HG03558 (cell line): ENCODE data around the gene NAPSA.

Experiments
- ATAC-seq: cut with Tn5 transposase; IDR thresholded peaks from one replicate; pipeline ENCODE4 v1.9.1; 2021; ENCODE audit warnings: moderate number of reproducible peaks; ENCODE audit not compliant: unreplicated experiment; ENCODE audit errors: extremely low read depth

The NAPSA gene

DNA sequence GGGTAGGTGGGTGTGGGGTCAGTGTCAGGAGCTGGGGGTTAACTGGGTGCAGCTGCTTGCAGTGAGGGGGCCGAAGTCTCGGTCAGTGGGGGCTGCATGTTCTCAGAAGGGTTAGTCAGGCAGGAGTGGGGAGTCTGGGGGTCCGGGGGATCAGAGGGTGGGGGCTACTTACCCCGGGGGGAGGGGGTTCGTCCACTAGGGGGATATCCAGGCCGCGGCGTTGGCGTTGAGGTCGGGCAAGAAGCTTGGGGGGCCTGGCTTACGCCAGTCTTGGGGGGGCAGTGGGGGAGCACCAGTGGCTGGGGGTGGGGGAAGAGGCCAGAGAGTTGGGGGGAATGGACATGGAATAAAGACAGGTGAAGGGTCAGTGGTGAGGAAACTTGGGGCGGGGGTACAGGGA is 45.4 kb downstream of the NAPSA start:
- ATAC-seq = no peak

DNA sequence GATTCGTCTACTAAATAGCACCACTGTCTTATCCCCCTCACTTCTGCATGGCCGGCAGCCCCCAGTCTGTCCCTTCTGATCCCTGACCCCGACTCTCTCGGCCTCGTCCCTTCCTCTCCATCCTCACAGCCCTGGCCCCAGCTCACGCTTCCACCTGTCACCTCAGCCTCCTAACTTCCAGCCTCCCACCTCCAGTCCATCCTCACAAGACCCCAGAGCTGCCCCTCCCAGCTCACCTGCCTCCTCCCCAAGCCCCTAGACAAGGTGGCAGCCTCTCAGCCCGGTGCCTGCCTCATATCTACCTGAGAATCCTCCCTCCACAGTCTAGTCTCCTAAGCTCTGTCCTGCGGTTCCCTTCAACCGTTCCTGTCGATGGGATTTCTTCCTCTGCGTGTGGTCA is 46.3 kb downstream of the NAPSA start:
- no peak for ATAC-seq

DNA sequence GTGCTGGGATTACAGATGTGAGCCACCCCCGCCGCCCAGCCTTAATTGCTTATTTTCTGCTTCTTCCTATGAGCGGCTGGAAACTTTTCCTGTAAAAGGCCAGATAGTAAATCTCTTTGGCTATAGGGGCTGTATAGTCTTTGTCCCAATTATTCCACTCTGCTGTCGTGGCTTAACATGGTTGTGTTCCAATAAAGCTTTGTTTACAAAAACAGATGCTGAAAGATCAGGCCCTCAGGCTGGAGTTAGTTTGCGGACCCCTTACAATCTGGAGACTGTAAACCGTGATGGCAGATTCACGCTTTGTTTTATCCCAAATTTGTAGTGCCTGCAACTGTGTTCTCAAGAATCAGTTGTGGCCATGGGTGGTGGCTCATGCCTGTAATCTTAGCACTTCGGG is 47.0 kb downstream of the NAPSA start:
- no peak for ATAC-seq

DNA sequence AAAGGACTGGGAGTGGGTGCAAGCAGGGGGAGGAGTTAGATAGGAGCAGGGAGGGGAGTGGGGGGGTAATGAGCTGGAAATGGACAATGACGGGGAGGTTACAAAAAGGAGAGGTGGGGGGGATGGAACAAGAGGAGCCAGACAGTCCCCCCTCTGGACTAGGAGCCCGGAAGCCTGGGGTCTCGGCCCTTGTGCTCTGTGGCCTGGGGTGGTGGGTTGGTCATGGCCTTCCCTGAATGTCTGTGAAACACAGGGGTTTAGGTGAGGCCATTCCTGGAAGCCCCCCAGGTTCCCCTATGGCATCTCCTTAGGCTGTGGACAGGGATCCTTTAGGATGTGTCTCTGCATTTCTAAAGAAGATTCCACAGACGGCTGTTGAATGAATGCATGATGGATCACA is 48.3 kb downstream of the NAPSA start:
- no peak for ATAC-seq

DNA sequence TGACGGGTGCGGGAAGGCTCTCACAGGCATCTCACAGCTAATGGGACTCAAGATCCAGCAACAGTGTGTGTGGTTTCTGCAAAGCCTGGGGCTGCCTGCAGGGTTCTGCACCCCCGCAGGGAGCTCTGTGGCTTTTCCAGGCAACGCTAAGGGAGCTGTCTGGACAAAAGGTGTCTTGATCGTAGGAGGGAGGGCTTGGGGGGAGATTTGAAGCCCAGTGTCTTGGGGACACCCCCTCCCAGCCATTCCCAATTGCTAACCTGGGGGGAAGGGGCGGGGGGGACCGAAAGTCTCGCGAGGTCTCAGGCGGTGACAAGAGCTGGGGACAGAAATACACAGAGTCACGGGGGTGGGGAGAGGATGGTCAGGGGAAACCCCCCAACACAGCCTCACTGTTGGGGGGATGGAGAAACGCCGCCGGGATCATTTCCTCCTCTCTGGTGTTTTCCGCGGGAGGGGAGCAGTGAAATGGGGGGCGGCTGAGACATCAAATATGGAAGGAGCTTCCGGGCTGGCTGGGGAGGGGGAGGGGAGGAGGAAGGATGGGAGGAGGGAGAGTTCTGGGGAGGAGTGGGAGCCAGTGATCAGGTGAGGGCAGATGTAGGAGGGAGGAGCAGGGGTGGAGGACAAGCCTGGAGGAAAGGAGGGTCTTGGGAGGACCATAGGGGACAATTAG is 49.5 kb downstream of the NAPSA start:
- no peak for ATAC-seq

DNA sequence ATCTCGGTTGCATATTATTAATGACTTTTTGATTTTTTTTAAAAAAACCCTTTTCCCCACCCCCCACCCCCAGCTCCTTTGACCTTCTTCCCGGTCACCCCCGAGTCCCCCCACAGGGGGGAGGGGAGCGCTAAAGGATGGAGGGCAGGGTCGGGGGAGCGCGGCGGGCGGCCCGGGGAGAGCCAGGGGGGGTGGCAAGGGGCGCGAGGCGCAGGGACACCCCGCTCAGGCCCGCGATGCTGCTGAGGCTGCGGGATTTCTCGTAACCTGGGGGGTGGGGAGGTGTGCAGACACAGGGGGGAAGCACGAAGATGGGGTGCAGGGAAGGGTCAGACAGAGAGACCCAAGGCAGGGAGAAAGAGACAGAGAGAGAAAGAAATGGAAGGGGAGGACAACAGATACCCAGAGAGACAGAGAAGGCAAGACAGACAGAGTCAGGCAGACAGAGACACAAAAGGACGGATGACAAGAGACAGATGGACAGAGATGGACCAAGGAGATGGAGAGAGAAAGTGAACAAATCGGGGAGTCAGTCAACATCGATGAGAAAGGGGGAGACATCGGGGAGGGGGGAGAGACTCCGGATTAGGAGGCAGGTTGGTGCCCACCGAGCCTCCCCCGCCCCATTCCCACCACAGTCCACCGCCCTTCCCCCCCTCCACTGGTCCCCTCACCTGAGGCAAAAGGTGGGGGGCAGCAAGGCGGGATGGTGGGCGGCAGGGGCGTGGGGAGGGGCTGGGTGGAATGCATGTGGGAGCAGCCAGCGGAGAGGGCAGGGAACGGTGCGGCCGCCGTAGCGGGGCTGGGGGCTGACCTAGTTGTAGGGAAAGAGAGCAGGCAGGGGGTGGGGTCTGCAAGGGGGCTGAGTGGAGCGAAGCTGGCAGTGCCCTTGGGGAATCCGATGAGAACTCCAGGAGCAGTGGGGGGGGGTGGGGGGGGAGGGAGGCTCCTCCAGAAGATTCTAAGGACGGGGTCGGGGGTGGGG is 50.4 kb downstream of the NAPSA start:
- no peak for ATAC-seq

DNA sequence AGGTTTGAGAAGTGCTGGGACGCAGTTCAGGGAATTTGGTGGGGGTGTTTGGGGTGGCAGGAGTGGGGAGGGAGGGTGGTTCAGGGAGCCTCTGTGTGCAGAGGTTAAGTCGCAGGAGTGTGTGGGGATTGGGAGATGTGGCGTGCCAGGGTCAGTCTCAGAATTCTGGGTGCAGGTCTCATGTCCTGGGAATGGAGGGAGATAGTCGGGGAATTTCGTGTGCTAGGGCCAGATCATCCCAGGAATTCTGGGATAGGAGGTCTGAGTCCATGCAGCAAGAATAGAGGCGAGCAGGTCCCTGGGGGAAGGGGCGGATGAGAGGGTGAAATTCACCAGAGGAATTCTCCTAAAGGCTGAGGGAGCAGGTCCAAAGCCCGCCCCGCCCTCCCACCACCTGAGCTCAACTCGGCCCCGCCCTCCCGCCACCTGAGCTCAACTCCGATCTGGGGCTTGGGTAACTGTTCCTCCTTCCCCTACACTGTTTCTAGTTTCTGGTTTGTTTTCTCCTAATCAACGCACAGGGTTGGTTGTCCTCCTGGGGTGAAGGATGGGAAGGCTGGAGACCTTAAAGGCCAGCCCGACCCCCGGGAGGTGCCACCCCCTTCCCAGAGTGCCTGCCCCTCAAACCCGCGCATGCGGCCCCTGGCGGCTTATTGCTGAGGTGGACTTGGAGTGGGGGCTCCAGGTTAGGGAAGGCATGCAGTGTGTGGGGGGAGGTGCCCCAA is 51.5 kb downstream of the NAPSA start:
- no peak for ATAC-seq

DNA sequence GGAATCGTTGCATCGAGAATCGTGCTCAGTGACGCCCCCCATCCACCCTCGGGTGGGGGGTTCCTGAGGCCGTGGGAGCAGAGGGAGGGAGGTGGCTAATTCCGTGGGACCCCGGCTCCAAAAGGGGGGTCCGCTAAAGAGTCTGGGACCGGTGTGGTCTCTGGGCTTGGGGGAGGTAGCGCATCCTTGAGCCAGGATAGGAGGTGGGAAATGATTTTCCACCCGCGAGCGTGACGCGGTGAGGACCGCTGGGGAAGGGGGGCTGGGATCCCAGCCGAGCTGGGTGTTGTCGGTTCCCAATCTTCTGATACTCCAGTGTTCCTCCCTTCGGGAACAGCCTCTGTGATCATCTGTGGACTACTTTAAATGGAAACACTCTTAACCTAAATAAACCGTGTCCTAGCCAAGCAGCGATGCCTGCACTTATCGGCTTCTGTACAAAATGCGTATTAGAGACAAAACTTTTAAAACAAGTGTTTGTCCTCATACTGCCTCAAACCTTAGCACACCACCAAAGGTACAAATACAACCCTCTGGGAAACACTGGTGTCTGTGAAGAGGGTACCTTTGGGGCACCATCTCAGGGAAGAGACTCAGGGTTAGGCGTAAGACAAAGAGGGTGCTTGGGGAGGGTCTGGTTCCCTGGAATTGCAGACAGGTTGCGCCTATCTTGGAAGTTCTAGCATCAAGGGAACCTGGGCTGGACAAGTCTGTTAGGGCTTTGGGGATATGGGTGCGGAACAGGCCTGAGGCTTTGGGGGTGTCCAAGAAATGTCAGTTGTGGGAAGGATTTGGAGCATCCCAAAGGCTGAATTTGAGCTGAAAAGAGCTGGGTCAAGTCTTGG is 52.2 kb downstream of the NAPSA start:
- no peak for ATAC-seq

DNA sequence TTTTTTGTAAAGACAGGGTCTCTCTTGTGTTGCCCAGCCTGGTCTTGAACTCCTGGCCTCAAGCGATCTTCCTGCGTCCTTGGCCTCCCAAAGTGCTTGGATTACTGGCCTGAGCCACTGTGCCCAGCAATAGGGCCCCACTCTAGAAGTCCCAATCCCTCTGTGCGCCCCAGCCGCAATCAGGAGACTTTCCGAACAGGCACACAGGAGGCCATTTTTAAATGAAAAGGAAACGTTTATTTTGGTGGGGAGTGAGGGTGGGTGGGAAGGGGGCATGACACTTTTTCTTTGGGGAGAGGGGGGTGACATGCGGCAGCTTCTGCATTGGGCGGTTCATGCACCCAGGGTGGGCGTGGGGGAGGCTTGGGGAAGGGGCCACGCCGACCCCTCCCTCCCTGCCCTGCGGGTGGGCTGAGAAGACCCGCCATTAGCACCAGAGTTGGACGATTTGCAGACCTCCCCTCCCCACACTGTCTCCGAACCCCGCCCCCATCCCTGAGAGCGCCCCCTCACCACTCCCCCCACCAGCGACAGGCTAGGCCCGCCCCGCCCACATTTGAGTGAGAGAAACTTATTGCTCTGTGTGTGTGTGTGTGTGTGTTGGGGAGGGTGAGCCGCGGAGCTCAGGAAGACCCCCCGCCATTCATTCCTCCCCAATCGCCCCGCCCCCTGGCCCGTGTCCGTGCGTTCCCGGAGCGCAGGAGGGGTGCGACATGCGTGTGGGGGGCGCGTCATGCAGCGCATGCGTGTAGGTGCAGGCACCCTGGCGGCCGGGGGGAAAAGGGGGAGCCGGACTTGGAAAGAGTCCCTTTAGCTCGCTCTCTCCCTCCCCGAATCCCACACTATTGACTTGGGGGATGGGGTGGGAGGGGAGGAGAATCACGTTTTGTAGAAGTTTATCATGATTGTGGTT is 53.5 kb downstream of the NAPSA start:
- no peak for ATAC-seq

DNA sequence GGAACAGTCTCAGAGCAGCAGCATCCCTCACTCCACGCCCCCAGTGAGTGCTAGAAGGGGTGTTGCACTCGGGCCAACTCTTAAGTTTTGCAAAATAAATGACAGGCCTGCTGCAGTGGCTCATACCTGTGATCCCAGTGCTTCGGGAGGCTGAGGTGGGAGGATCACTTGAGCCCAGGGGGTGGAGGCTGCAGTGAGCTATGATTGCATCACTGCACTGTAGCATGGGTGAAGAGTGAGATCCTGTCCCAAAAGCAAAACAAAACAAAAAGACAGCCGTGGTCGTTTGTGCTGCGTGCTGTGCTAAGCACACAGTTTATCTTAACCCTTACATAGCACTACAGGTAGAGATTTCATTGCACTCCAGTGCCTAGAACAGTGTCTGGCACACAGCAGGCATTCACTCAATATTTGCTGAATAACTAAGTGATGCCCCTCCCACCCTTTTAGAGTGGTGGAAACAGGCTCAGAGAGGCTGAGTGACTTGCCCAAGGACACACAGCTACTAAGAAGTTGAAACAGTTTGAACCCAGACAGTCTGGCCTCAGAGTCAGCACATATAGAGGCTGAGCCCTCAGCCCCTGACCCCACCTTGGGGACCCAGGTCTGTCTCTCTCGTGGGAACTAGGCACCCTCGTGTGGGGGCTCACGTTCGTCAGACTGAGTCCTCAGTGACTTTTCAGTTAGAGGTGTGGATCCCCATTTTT is 54.5 kb downstream of the NAPSA start:
- no peak for ATAC-seq

DNA sequence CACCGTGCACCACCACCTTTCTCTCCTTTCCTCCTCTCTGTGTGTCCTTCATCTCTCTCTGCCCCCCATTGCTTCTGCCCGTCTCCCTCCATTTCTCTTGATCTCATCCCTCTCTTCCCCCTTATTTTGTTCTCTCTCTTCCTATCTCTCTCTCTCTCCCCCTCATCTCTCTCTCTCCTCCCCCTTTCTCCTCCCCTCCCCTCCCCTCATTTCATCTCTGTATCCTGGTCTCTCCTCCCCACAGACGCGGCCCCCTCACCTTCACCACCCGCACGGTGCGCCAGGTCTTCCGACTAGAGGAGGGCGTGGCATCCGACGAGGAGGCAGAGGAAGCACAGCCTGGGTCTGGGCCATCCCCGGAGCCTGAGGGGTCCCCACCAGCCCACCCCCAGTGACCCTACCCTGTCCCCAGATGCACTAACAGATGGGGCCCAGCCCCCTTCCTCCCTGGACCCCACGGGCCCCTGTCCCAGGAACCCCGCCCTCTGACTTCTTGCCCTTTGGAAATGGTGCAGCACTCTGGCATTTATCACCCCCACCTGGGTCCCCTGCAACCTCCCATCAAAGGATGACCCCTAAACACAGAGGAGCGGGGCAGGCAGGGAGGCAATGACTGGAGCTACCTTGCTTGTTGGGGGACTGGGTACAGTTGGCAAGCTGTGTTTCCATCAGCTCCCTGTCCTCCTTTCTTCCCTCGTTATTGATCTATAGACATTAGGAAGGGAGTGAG is 55.9 kb downstream of the NAPSA start:
- ATAC-seq = no peak

DNA sequence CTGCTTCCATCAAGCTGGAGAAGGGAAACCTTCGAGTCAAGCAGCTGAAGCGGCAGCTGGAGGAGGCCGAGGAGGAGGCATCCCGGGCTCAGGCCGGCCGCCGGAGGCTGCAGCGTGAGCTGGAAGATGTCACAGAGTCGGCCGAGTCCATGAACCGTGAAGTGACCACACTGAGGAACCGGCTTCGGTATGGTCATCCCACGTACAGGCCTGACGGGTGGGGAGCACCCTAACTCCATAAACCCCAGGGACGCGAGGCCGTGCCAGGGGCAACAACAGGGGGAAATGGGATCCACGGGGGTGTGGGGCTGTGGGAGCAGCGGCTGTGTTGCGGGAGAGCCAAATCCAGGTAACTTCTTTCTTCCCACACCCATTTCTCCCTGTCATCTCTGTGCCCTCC is 56.4 kb downstream of the NAPSA start:
- ATAC-seq = no peak
